ENCODE results near the gene CCDC190.
"Not testable (repeated sequence)": the region's sequence is repeated elsewhere in the genome, so short reads cannot be mapped to it uniquely, and the experiment has no call there.

Gene CCDC190

DNA sequence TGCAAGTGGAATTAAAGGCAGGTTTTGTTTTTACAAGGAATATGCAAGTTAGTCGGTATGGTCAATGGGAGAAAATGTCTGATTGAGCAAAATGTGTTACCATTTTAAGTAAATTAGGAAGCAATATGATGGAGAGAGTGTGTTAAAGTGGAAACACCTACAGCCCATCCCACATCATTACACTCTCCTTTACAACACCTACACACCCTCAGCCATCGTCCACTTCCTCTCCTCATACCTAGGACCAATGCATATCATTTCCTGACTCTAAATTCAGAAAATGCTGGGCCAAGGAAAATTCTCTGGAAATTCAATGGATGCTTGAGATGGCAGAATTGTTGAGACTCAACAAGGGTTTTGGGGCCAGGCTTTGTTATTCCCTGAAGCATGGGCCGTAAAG is 16.4 kb upstream of the CCDC190 start:
- DNase-seq: no peak

DNA sequence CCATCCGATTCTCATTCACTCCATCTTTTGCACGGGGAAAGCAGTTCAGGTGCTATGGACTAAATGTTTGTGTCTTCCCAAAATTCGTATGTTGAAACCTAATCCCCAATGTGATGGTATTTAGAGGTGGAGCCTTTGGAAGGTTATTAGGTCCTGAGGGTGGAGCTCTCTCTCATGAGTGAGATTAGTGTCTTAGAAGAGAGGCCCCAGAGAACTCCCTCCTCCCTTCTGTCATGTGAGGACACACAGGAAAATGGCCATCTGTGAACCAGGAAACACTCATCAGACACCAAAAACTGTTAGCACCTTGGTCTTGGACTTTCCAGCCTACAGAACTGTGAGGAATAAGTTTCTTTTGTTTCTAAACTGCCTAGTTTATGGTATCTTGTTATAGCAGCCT is 15.8 kb upstream of the CCDC190 start:
- DNase-seq: no peak

DNA sequence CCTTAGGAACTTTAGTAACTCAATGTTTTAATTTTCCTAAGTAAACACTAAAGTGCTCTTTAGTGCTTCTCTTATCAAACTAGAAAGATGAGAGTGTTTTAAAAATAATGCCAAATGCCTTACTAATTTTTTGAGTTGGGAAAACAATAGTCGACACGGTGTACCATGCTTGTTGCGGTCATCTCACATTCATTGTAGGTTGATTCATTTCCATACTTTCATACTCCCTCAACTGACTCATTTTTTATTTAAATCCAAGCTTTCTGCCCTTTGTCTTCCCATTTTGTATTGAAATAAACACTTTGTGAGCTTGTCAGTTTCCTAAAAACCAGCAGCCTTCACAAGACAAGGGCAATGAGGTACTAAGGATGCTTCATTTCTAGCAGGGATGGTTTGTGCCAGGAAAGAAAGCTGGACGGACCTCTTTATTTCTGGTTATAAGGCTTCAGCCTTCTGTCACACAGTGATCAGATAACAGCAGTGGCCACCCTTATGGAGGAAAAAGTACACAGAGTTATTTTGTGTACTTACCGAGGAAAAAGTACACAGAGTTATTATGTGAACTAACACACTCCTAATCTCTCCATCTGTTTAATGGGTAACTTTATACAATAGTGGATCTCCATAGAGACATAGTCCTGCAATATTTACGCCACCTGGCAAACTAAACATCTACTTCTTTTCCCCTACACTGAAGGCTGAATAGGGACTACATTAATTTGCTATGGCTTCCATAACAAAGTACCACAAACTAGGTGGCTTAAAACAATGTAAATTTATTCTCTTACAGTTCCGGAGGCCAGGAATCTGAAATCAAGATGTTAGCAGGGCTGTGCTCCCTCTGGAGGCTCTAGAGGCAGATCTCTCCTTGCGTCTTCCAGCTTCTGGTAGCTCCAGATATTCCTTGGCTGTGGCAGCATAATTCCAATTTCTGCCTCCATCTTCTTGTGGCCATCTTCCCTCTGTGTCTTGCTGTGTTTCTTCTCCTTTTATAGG is 13.0 kb upstream of the CCDC190 start:
- no peak for DNase-seq

DNA sequence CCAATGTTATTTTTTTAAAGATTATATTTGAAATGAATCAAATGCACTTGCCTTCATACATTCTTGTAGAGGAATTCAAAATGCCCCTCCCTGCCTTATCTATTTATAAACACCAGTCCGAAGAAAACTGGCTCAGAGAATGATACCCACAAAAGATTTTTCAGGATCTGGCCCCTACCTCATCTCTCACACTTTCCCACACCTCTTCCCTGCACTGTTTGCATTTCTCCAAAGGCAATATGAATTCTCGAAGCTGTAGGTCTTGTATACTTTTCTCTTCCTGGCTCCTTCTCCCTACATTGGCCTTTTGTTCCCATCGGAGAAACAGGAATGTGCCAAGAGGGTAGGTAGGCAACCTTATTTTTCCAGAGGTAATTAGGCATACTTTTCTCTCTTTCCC is 12.0 kb upstream of the CCDC190 start:
- no peak for DNase-seq

DNA sequence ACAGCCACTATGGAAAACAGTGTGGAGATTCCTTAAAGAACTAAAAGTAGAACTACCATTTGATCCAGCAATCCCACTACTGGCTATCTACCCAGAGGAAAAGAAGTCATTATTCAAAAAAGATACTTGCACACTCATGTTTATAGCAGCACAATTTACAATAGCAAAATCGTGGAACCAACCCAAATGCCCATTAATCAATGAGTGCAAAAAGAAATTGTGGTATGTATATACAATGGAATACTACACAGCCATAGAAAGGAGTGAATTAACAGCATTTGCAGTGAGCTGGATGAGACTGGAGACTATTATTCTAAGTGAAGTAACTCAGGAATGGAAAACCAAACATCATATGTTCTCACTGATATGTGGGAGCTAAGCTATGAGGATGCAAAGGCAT is 10.4 kb upstream of the CCDC190 start:
- DNase-seq: not testable (repeated sequence)

DNA sequence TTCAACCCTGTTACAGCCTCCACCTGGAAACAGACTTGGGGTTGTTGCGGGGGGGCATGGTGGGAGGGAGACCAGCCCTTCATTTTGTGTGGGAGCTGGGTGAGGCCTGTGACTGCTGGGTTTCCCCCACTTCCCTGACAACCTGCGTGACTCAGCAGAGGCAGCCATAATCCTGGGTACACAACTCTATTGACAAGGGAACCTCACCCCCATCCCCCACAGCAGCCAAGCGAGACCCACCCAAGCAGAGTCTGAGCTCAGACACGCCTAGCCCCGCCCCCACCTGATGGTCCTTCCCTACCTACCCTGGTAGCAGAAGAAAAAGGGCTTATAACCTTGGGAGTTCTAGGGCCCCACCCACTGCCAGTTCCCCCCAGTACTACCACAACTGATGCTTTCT is 8.0 kb upstream of the CCDC190 start:
- DNase-seq: no peak

DNA sequence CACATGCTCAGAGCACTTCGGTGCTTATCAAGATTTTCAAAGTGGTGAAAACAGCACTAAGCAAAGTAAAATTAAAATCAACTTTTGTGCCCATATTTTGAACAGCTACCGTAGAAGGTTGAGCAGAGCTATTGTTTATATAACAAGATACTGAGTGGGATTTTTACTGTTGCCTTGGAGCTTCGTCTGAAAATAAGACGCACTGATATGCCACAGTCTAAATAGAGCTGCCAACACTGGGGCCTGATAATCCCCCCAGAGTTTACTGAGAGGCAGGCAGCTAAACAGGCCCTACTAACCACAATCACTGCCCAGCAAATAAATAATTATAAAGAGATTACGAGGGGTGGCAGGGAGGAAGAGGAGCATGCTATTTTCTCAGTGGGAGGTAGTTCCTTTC is 650 bp upstream of the CCDC190 start:
- DNase-seq: no peak

DNA sequence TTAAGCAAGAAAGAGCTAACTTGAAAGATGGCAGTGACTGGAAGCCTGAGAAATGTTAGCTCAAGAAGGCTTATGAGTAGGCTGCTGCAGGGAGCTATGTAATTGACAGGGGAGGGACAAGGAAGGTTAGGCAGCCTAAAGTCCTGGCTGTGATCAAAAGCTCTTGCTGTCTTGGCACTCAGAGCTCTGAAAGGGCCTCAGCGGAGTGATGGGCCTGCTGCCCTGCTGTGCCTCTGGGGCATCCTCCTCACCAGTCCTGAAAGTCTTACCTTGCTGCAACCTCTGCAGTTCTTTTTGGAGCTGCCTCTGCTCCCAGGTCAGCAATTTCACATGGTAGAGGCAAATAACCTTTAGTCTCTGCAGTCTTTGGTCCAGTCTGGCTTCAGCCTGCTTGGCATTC is 1.8 kb downstream of the CCDC190 start:
- no peak for DNase-seq

DNA sequence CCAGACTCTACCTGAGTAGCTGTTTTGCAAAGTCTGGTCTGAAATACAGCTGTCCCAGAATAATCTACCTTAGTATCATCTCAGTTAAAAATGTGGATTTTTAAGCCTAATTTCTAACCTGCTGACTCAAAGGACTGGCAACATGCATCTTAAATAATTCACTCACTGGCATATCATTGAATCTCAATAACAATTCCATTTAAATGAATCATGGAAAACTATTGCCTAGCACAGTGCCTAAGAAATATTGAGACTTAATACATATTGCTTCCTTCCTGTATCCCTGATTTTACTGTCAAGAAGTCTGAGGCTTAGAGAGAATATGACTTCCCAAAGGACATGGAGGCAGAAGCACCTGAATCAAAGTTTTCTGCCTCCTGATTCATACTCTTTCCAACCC is 3.1 kb downstream of the CCDC190 start:
- DNase-seq: no peak

DNA sequence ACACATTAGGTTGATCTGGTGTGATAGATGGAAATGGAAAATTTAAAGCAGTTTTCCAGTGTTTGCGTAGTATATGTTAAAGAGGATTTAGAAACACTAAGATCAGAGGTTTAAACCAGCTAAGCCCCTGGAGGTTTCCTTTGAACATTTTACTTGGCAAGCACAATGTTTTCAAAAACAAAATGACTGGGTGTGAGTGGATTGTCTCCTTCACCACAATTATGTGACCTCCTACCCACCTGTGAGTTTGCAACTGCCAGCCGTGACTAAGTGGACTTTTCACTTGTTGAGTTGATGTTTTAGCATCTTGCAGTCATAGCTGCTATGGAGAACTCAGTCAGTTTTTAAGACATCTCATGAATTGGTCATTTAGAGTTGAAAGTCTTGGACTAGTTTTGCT is 4.7 kb downstream of the CCDC190 start:
- no peak for DNase-seq

DNA sequence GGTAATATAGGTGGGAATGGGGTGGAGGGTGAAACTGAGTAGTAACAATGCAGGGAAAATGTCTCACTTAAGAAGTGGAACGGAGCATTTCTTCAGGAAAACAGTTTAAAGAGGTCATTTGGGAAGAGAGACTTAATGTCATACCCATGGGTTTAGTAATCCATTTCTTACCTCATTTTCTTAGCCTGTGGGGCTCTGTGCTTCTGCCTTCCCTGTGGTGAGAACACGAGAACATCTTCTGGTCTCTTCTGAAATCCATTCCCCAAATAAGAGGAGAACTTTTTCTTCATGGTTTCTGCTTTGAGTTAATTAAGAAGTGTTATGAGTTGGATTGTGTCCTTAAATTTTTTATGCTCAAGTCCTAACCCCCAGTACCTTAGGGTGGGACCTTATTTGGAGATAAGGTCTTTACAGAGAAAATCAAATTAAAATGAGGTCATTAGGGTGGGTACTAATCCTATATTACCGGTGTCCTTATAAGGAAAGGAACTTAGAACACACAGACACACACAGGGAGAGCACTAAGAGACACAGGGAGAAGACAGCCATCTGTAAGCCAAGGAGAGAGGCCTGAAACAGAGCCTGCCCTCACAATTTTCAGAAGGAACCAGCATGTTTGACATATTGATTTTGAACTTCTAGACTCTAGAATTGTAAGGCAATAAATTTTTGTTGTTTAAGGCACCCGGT is 5.4 kb downstream of the CCDC190 start:
- no peak for DNase-seq

DNA sequence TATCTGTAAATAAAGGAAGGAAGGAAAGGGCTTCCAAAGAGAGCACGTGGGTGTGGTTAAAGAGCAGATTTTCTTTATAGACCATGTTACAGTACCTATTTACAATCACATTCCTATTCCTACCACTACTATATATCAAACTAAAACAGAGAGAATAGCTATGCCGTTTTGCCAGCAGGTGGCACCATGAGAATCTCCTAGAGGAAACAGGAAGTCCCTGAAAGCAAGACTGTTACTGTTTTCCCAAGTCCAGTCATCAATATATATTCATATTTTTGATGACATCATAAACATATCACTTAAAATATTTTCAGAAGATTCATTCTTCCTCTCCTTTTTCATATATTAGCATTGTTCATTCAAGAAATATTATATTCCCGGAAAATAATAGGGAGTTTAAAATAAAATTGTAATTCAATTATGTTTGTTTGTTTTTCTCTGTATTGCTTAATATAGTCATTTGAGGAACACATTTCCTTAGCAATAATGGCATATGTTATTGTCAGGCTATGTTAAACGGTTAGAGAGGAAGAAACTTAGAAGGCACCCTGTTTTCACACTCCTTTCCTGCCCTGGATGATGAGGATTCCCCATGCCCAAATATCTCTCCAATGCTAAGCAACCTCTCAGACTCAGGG is 6.6 kb downstream of the CCDC190 start:
- peak in 4 of 5 experiments; percentile 2 to 51 (median 12) for DNase-seq

DNA sequence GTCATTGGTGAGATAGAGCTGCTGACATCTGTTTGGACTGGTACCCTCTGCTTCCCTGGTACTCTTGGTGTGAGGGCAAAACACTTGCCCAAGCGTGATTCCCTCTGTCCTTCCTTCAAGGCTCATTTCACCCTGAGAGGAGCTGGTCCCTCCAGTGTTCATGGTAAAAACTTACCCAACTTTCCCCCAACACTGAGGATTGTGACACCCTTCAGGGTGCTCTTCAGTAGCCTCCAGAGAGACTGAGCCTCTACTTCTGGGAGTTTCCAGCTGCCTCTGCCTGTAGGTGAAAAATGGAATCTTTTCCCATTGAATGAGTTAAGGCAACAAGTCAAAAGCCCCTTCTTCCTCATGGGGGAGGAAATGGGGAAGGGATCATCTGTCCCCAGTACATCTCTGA is 9.6 kb downstream of the CCDC190 start:
- DNase-seq: no peak

DNA sequence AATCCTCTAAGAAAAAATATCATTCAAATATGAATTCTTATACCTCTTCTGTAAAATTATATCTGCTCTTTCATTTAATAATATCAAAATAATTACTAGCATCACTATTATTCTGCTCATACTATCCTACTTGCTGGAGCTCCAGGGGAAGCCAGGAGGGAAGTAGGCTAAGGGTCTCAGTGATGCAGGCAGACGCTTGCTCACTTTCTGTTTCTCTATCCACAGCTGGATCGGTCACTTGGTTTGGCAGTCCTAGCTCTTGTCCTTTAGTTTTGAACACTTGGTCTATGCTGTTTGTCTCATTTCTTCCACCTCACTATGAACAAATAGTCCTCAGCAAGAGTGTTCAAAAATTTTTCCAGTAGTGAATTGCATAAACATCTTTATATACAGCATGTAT is 11.3 kb downstream of the CCDC190 start:
- no peak for DNase-seq

DNA sequence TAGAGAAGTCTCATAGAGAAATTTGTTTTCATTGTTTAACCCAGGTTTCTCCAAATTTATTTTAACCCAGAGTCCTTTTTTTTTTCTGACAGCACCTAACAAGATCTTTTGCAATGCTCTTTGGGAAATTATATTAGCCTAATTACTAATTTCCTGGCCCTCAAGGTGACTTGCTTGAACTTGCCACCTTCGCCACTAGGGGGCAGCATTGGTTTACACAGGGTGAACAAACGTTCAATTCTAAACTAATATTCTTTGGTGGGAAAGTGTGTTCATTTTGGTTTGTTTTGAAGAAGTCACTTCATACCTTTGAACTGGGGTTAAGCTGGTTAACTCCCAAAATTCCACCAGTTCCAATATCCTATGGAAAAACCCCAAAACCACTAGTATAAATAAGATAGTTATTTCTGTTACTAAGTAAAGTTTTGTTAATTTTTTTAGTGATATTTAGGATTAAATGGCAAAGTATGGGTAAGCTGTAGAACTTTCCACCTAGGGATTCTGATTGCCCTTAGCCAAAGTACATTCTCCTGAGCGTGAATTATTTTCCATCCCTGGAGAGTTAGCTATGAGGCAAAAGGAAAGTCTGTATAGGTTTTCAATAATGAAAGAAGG is 13.0 kb downstream of the CCDC190 start:
- peak; percentile 32 to 71 (median 70) for DNase-seq

DNA sequence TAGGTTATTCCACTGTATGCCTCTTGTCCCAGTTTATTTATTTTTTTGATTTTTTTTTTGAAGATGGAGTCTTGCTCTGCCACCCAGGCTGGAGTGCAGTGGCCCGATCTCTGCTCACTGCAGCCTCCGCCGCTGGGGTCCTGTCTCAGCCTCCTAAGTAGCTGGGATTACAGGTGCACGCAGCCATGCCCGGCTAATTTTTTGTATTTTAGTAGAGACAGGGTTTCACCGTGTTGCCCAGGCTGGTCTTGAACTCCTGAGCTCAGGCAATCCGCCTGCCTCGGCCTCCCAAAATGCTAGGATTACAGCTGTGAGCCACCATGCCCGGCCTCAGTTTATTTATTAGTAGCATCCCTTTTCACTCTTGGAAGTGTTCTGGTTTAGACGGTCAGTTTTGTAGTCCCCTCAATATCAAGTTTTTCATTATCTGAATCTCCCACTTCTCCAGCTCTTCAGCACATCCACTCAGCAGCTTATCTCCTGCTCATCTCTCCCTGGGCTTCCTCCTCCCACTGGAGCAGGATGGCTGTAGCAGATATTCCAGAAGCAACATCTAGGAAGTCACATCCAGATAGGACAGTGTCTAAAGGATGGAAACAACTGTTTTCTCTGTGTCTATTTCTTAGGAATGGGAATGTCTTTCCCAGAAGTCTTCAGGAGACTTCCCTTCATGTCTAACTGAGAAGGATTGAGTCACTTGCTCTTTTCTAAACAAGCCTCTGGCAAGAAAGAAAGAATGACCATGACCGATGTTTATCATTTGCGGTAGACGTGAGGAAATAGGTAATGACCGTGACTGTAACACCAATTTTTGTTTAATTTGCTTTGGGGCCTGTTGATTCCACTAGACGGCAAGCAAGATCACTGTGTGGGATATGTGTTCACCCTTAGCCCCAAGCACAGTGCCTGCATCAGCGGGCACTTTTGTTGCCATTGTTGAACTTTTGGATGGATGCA is 14.4 kb downstream of the CCDC190 start:
- no peak for DNase-seq

DNA sequence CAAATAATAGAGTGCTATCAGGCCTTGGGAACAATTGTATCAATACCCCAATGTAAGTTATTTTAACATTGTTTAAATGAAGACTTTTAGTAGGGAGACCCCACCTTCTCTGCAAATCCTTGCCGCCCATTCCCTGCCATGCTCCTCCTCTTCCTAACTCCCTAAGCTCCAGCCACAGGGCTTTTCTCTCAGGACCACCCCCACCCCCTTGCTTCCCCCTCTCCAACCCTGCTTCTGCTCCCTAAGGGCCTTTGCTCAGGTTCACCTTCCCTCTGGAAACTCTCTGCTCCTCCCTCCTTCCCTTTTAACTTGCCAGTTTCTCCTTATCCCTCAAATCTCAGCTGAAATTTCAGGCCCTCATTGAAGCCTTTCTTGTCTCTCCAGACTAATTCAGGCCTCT is 16.8 kb downstream of the CCDC190 start:
- no peak for DNase-seq

DNA sequence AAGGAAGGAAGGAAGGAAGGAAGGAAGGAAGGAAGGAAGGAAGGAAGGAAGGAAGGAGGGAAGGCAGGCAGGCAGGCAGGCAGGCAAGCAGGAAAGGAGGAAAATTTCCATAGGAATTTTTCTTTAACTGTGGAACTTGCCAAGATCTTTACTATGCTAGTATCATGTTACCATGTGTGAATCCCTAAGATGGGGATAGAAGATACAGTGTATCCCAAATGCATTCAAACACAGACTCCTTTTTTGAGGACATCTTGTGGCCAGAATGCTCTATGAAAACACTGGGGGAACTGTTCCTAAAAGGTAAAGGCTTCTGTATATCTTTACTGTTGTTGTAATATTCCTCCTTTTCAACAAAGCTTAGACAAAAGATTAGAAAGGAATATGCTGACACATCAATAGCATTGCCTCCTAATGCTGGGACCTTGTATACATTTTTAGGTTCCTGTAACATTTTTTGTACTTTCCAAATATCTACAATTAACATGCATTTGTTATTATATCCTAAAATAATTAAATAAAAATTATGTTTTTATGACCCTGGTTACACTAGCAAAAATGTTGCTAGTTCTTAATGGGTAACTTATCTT is 20.6 kb downstream of the CCDC190 start:
- DNase-seq: no peak

DNA sequence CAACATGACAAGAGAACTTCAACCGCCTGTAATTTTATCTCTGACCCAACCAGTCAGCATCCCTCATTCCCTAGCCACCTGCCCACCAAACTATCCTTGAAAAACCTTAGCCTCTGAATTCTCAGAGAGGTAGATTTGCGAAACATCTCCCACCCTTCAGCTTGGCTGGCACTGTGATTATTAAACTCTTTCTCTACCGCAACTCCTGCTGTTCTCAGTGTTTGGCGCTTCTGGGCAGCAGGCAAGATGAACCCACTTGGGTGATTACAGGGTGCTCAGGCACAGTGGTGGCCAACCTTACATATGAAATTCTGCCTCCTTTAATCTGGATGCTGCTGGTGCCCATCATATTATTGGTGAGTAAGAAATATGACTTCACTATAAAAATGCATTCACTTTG is 22.1 kb downstream of the CCDC190 start:
- DNase-seq: no peak

DNA sequence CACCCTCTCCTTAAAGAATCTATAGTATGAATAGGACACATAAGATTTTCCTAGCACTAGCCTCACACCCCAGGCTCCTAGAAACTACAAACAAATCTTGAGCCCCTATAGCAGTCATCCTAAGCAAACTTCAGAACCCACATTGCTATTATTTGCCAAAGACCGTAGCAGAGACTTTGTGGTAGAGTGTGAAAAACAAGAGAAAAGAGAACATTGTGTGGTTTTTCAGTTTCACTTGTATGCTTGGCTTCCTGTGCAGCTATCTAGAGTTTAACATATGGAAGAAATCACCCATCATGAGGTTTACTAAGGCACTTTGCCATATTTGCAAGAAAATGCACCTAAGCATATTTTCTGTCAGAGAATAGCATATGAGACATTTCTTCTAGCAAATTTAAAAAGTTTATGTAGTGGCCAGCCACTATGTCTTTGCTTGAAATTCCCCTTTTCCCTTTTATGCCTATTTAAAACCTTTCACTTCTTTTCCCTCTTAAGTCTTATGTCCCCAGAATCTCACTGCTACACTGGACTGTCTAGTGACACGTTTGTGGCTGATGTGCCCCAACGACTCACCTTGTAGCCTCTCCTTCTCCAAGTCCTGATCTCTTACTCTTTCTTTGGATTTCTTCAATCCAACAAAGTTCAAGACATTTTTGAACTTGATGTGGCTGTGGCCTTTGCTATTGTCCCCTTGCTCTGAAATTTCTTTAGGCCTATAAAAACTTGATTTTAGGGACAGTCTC is 25.6 kb downstream of the CCDC190 start:
- peak in 1 of 5 experiments; percentile 93 for DNase-seq

DNA sequence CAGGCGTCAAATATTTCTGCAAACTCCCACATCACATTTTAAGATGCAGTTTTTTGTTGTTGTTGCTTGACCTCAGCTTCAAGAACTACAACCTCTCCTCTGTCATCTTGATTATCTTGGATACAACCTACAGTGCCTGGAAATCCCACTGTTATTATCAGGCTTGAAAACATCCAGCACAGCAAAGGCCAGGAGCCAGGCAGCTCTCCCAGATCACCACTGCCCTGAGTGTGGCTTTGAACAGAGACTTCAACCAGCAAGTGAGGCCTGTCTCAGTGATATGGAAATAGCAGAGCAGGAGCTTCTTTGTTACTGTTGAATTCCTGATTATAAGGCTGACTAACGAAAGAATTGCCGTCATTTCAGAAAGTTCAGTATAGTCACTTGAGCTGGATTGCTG is 28.5 kb downstream of the CCDC190 start:
- DNase-seq: no peak

Measured in T-helper 2 cell (primary cell).